Psoas muscle (tissue), 8 donors: ENCODE data around the gene TSNAX. TPM values are rescaled to one million over a fixed set of nuclear protein-coding genes. Genes with fewer than 3 reads are reported as not detected.

ENCODE experiments used
- ATAC-seq, 4 donors: fragments of 200-7000 bp; cut with Tn5 transposase; one replicate each; pipeline ENCODE4 v1.9.1; 2020; ENCODE audit warnings: moderate library complexity in 3 of 4, mild to moderate bottlenecking in 2 of 4
- DNase-seq, 2 donors: peaks; one replicate each; pipeline ENCODE4 v3.0.0-alpha.2; 2020
- H3K27ac ChIP-seq: fragments of 200-600 bp; one replicate; pipeline ENCODE4 v1.8.0; 2022
- H3K27me3 ChIP-seq, 3 donors: fragments of 200-600 bp in 1 of 3; one replicate each; pipeline versions ENCODE4 v1.6.1 to v1.8.0; 2013 to 2022; ENCODE audit warnings: low read length in 2 of 3, mild to moderate bottlenecking in 2 of 3, moderate library complexity in 1 of 3; ENCODE audit not compliant: insufficient read depth in 3 of 3
- H3K36me3 ChIP-seq, 2 donors: fragments of 200-600 bp in 1 of 2; one replicate each; pipeline versions ENCODE4 v1.6.1 to v1.8.0; 2013 to 2022; ENCODE audit warnings: low read depth in 1 of 2, mild to moderate bottlenecking in 1 of 2, moderate library complexity in 1 of 2; ENCODE audit not compliant: insufficient read depth in 1 of 2
- H3K4me1 ChIP-seq: fragments of 200-600 bp; one replicate; pipeline ENCODE4 v1.8.0; 2022
- H3K4me3 ChIP-seq: fragments of 200-600 bp; one replicate; pipeline ENCODE4 v1.8.0; 2022; ENCODE audit warnings: mild to moderate bottlenecking
- H3K9me3 ChIP-seq: fragments of 200-600 bp; one replicate; pipeline ENCODE4 v1.8.0; 2022
- CTCF ChIP-seq: fragments of 200-600 bp; IDR thresholded peaks from one replicate; pipeline ENCODE4 v1.8.0; 2022; ENCODE audit warnings: antibody characterized with exemption
- WGBS, 3 donors: extraction: QIAGEN DNeasy Blood & Tissue Kit; methylation state at CpG; one replicate each; pipeline versions ENCODE4 v1.1.6 to v1.1.7; 2013; 5-methylcytosine and 5-hydroxymethylcytosine counted together
- intact Hi-C, 2 donors: fragments of 100-400 bp; cut with DNase I; formaldehyde crosslinking; loops; one replicate each; pipeline versions ENCODE4 v1.11.0 to v1.14.2; 2022
- long read RNA-seq, 2 donors: library from polyadenylated mRNA; unstranded; transcript quantifications; one replicate each; pipeline ENCODE4 v2.0.0, GENCODE V29; 2021
- polyA plus RNA-seq, 3 donors: library from polyadenylated mRNA; stranded (reverse); fragments of 200-250 nt; gene quantifications; one replicate each; pipeline ENCODE4 v1.2.3, GENCODE V29; 2013
- total RNA-seq, 4 donors: library from RNA; stranded (reverse); fragmentation: NEBNext Ultra II Directional in 2 of 4; extraction: Animal tissue kit (Norgen Biotek cat#: 25700) in 2 of 4; gene quantifications; one replicate each; pipeline versions ENCODE4 v1.2.1 to v1.2.4, GENCODE V29; 2021 to 2023
- donor health status: healthy with polysubstance abuse.
- donor health status: DM: no; HTN: no; CAD: no; lungs with moderate emphysema.
- donor health status: Bipolar disorder and iron deficiency.
- donor health status: healthy.
- donor health status: DM: yes; HTN: yes; CAD: no.
- donor health status: DM: no; HTN: no; CAD: no.
- donor health status: DM: no; HTN: no; CAD: no.
- donor health status: DM: yes; HTN: yes; CAD: no.

Gene TSNAX
- total RNA-seq (100 to 1,000 TPM in 1 of 4 donors, 10 to 100 TPM in 3; 31.5 to 108 (median 54.7) TPM), polyA plus RNA-seq (10 to 100 TPM; 18.0 to 94.3 (median 41.3) TPM)
- long read RNA-seq, donor 1, transcript TSNAX-201 (6 exons, 2,650 nt) = major isoform, 51 of 65 reads
- long read RNA-seq, donor 1, partial matches to known transcripts = 1 of 65 reads
- long read RNA-seq, donor 1, other reads (novel, unspliced or antisense) = 13 of 65 reads
- long read RNA-seq, donor 2, transcript TSNAX-201 (6 exons, 2,650 nt) = major isoform, 175 of 241 reads
- long read RNA-seq, donor 2, partial matches to known transcripts = 15 of 241 reads
- long read RNA-seq, donor 2, other reads (novel, unspliced or antisense) = 51 of 241 reads

- intact Hi-C loops = loop anchor here in 1 of 2 donors (2.0 kb wide), 1 partner anchor 106 kb away; the partner anchor contains the start of gene EGLN1
- peak; percentile 92 to 96 for DNase-seq
- ATAC-seq = peak; percentile 97 to 99 (median 98)
- peak within 1 kb of the TSS; percentile 77 for H3K4me3 ChIP-seq
- H3K27me3 ChIP-seq = no peaks in the 10 kb centered on the region
- peaks cover 38% of the 10 kb centered on the region for H3K4me1 ChIP-seq
- peak within 1 kb of the TSS; percentile 93 for H3K27ac ChIP-seq
- no peak for TF ChIP-seq CTCF
- H3K36me3 ChIP-seq = peaks cover 0 to 23% of the 10 kb centered on the region in 2 donors
- no peaks in the 10 kb centered on the region for H3K9me3 ChIP-seq
- 0% methylated on average over 61 of the region's 61 CpGs for WGBS, 3 donors
These were observed at the start of gene TSNAX for GRCh38 chr1:231528172-231529029. TSNAX (plus strand) TSS chr1:231528669; CDS start chr1:231528811, 142 bp downstream.

GRCh38 chr1:231478811-231479210 is 49.7 kb upstream of the TSNAX start:
- intact Hi-C loops = no loop called here

GRCh38 chr1:231480008-231480407 is 48.5 kb upstream of the TSNAX start:
- TF ChIP-seq CTCF = no peak
- DNase-seq (no peak), ATAC-seq (no peak)
- Histone ChIP-seq H3K9me3 (no peaks in the 10 kb centered on the region), H3K4me1 (no peaks in the 10 kb centered on the region), H3K27me3 (no peaks in the 10 kb centered on the region), H3K4me3 (no peak overlapping the region), H3K27ac (no peak overlapping the region), H3K36me3 (no peaks in the 10 kb centered on the region)
- intact Hi-C loops = loop anchor here in 1 of 2 donors (5.0 kb wide), 1 partner anchor 33 kb away; no protein-coding TSS in a partner anchor
- 95 to 98% (median 96%) methylated on average over 2 of the region's 2 CpGs for WGBS, 3 donors

More at GRCh38 chr1:231478811-231479210, 49.7 kb upstream of the TSNAX start:
- ATAC-seq (no peak), DNase-seq (no peak)
- no peaks in the 10 kb centered on the region for H3K9me3 ChIP-seq
- no peaks in the 10 kb centered on the region for H3K27me3 ChIP-seq
- H3K36me3 ChIP-seq = no peaks in the 10 kb centered on the region
- no peak overlapping the region for H3K4me3 ChIP-seq
- H3K27ac ChIP-seq = no peak overlapping the region
- no peaks in the 10 kb centered on the region for H3K4me1 ChIP-seq
- WGBS, 3 donors = 94 to 96% (median 95%) methylated on average over 9 of the region's 9 CpGs
- no peak for TF ChIP-seq CTCF

GRCh38 chr1:231481289-231481688 is 47.2 kb upstream of the TSNAX start:
- no peak overlapping the region for H3K27ac ChIP-seq
- no peak overlapping the region for H3K4me3 ChIP-seq
- TF ChIP-seq CTCF = no peak
- ATAC-seq (no peak), DNase-seq (no peak)
- intact Hi-C loops = loop anchor here in 1 of 2 donors (5.0 kb wide), 1 partner anchor 34 kb away; no protein-coding TSS in a partner anchor
- no peaks in the 10 kb centered on the region for H3K9me3 ChIP-seq
- no peaks in the 10 kb centered on the region for H3K36me3 ChIP-seq
- WGBS, 3 donors = 85 to 96% (median 96%) methylated on average over 2 of the region's 2 CpGs
- no peaks in the 10 kb centered on the region for H3K27me3 ChIP-seq
- H3K4me1 ChIP-seq = no peaks in the 10 kb centered on the region
